ENCODE results near the gene TRIP6.

TRIP6 gene

DNA sequence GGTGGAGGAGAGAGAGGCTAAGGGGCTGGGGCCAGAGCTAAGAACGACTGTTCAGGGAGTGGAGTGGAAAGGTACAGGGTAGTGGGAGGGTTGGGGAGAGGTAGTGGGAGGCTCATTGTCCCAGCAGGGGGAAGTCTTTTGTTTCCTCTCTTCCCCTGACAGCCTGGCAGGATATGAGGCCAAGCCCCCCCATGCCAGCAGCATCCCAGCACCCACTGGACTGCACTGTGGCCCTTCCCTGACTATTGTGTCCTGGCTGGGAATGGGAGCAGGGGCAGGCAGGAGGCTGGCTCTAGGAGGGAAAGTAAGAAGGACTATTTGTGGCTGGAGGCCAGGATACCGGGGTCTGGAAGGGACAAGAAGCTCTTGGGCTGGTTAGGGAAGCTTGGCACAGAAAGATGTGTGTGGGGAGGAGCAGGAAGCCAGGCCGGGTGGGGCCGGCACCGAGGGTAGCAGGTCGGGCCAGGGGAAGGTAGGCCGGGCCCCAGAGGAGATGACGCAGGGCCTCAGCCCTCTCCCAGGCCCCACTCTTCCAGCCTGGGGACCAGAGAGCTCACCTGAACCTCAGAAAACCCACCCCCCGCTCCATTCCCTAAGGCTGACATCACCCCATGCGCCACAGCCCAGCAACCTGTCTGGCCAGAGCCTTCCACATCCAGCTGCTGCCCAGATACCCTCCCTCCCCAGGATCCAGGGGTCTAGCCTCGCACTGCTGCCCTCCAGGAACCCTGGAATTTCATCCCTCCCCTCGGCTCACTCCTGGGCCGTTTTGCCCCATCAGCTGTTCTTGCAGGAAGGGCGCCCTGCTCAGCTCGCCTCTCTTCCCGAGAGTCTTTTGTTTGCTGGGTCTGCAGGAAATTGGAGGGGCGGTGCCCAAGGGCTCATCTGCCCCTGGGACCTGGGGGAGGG lies 31.0 kb upstream of the TRIP6 start:
- Histone ChIP-seq H3K4me3 (ENCODE audit: low read depth in 1 of 2, low read length in 1 of 2) (no peak overlapping the region), H3K4me1 (ENCODE audit: control insufficient read depth in 1 of 2, insufficient read depth in 1 of 2, low read depth in 1 of 2, low read length in 1 of 2) (peaks cover 9 to 10% of the 10 kb centered on the region in 2 experiments), H3K36me3 (no peaks in the 10 kb centered on the region), H3K27ac (no peak overlapping the region), H3K27me3 (peaks cover 32% of the 10 kb centered on the region), H3K9me3 (no peaks in the 10 kb centered on the region)
- TF ChIP-seq, protein P1, sequence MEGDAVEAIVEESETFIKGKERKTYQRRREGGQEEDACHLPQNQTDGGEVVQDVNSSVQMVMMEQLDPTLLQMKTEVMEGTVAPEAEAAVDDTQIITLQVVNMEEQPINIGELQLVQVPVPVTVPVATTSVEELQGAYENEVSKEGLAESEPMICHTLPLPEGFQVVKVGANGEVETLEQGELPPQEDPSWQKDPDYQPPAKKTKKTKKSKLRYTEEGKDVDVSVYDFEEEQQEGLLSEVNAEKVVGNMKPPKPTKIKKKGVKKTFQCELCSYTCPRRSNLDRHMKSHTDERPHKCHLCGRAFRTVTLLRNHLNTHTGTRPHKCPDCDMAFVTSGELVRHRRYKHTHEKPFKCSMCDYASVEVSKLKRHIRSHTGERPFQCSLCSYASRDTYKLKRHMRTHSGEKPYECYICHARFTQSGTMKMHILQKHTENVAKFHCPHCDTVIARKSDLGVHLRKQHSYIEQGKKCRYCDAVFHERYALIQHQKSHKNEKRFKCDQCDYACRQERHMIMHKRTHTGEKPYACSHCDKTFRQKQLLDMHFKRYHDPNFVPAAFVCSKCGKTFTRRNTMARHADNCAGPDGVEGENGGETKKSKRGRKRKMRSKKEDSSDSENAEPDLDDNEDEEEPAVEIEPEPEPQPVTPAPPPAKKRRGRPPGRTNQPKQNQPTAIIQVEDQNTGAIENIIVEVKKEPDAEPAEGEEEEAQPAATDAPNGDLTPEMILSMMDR (IDR thresholded peaks at IDR 0.05) = no peak

DNA sequence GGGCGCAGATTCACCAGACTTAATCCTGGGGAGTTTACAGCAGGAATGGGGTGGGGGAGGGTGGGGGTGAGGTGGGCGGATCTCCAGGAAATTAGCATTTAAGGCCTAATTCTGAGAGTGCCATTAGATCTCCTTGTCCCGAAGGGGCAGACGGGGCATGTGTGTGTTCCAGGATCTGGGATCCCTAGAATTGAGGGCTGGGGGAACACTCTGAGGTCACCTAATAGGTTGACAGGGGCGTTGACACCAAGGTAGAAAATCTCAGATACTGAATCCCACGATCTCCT lies 30.4 kb upstream of the TRIP6 start:
- TF ChIP-seq, protein P1 (IDR thresholded peaks at IDR 0.05) = no peak
- Histone ChIP-seq H3K4me3 (ENCODE audit: low read depth in 1 of 2, low read length in 1 of 2) (peak overlapping the region; percentile 63 to 66), H3K36me3 (no peaks in the 10 kb centered on the region), H3K27me3 (peaks cover 26% of the 10 kb centered on the region), H3K9me3 (no peaks in the 10 kb centered on the region), H3K27ac (no peak overlapping the region), H3K4me1 (ENCODE audit: control insufficient read depth in 1 of 2, insufficient read depth in 1 of 2, low read depth in 1 of 2, low read length in 1 of 2) (peaks cover 9 to 10% of the 10 kb centered on the region in 2 experiments)

DNA sequence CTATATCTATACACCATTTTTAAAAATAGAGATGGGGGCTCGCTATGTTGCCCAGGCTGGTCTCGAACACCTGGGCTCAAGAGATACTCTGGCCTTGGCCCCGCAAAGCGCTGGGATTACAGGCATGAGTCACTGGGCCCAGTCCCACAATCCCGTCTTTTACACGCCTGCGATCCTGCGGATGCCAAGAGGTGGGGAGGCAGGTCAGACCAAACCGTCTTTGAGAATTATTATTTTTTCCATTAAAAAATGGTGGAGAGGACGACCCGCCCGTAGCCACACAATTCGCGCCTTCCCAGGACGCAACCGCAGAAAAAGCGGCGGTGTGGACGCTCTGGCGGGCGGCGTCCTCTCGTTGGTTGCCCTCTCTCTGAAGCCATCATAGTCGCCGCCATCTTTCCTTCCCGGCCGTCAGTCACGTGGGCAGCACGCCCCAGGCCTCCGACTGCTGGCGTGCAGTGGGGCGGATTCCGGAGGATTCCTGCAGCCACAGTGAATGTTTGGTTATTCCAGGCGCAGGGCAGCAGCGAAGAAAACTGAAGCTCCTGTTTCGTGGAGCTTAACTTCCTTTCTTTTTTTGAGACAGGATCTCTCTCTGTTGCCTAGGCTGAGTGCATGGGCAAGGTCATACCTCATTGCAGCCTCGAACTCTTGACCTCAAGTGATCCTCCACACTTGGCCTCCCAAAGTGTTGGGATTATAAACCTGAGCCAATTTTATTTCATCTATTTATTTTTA lies 29.9 kb upstream of the TRIP6 start:
- Histone ChIP-seq H3K9me3 (no peaks in the 10 kb centered on the region), H3K36me3 (no peaks in the 10 kb centered on the region), H3K27me3 (peaks cover 21% of the 10 kb centered on the region), H3K4me3 (ENCODE audit: low read depth in 1 of 2, low read length in 1 of 2) (peak overlapping the region; percentile 63 to 66), H3K27ac (peak overlapping the region; percentile 29), H3K4me1 (ENCODE audit: control insufficient read depth in 1 of 2, insufficient read depth in 1 of 2, low read depth in 1 of 2, low read length in 1 of 2) (peaks cover 9 to 10% of the 10 kb centered on the region in 2 experiments)
- TF ChIP-seq, protein P1 (IDR thresholded peaks at IDR 0.05) = no peak

DNA sequence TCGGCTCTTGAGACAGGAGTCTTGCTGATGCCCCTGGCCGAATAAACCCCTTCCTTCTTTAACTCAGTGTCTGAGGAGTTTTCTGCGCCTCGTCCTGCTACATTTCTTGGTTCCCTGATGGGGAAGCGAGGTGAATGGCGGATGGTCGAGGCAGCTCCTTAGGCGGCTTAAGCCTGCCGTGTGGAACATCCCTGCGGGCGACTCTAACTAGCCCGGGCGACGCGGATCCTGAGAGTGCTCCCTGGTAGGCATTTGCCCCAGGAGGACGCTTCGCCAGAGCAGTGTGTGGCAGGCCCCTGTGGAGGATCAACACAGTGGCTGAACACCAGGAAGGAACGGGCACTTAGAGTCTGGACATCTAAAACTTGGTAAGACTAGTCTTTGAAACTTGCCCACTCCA lies 27.8 kb upstream of the TRIP6 start:
- H3K4me1 ChIP-seq (ENCODE audit: control insufficient read depth in 1 of 2, insufficient read depth in 1 of 2, low read depth in 1 of 2, low read length in 1 of 2) = peaks cover 9 to 10% of the 10 kb centered on the region in 2 experiments
- no peaks in the 10 kb centered on the region for H3K36me3 ChIP-seq
- H3K27me3 ChIP-seq = peaks cover 3% of the 10 kb centered on the region
- no peak overlapping the region for H3K4me3 ChIP-seq (ENCODE audit: low read depth in 1 of 2, low read length in 1 of 2)
- no peaks in the 10 kb centered on the region for H3K9me3 ChIP-seq
- H3K27ac ChIP-seq = no peak overlapping the region
- TF ChIP-seq, protein P1 (IDR thresholded peaks at IDR 0.05) = no peak

DNA sequence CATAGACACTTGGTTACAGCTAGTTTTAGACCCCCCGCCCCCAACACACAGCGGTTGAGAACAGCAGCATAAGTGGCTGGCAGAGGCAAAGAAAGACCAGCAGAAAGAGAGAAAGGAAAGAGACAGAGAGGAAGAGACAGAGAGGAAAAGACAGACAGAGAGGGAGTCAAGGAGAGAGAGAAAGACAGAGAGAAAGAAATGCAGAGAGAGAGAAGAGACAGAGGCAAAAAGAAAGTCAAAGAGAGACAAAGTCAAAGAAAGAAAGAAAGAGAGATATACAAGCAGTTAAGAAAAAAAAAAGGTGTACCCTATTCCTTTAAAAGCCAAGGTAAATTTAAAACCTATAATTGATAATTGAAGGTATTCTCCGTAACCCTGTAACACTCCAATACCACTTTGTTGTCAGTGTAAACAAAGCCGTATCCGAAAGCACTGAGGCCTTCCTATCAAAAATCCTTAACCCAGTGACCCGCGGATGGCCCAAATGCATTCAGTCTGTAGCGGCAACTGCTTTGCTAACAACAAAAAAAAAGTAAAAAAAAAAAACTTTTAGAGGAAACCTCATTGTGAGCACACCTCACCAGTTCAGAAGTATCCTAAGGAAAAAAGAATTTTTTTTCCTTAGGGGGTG lies 26.6 kb upstream of the TRIP6 start:
- no peaks in the 10 kb centered on the region for H3K9me3 ChIP-seq
- TF ChIP-seq, protein P1 (IDR thresholded peaks at IDR 0.05) = no peak
- peaks cover 9 to 10% of the 10 kb centered on the region in 2 experiments for H3K4me1 ChIP-seq (ENCODE audit: control insufficient read depth in 1 of 2, insufficient read depth in 1 of 2, low read depth in 1 of 2, low read length in 1 of 2)
- no peak overlapping the region for H3K4me3 ChIP-seq (ENCODE audit: low read depth in 1 of 2, low read length in 1 of 2)
- H3K36me3 ChIP-seq = no peaks in the 10 kb centered on the region
- no peaks in the 10 kb centered on the region for H3K27me3 ChIP-seq
- H3K27ac ChIP-seq = no peak overlapping the region
